Cardiac muscle cell (in vitro differentiated cells and primary cell): Measurements from ENCODE around the gene MTX1. TPM values are rescaled to one million over a fixed set of nuclear protein-coding genes. Genes with fewer than 3 reads are reported as not detected.
"Not testable (repeated sequence)": the region's sequence is repeated elsewhere in the genome, so short reads cannot be mapped to it uniquely, and the experiment has no call there.

Experiments
- DNase-seq, 2 donors: peaks; one replicate each; pipeline versions ENCODE4 v3.0.0 to v3.0.0-alpha.2; 2010 to 2017; ENCODE audit warnings: low read depth in 1 of 2, low spot score in 1 of 2
- H3K27ac ChIP-seq: fragments of 200-600 bp; sonication (generic); 2 replicates; pipeline ENCODE4 v1.5.1; 2016
- H3K27me3 ChIP-seq: fragments of 200-600 bp; sonication (generic); 2 replicates; pipeline ENCODE4 v1.6.0; 2016; ENCODE audit warnings: control low read depth
- H3K36me3 ChIP-seq: fragments of 200-600 bp; sonication (generic); 2 replicates; pipeline ENCODE4 v1.5.1; 2016; ENCODE audit warnings: control low read depth
- H3K4me1 ChIP-seq: fragments of 200-600 bp; sonication (generic); 2 replicates; pipeline ENCODE4 v1.8.1; 2017; ENCODE audit warnings: low read depth, mild to moderate bottlenecking, mixed run types
- H3K4me3 ChIP-seq: fragments of 200-600 bp; sonication (generic); 2 replicates; pipeline ENCODE4 v1.5.1; 2016; ENCODE audit warnings: mild to moderate bottlenecking
- H3K9me3 ChIP-seq: fragments of 200-600 bp; sonication (generic); 2 replicates; pipeline ENCODE4 v1.5.1; 2017; ENCODE audit warnings: low read depth, mild to moderate bottlenecking, control low read depth
- CTCF ChIP-seq: IDR thresholded peaks from 2 replicates; pipeline ENCODE4 v1.5.1; 2012; ENCODE audit warnings: low read depth, mild to moderate bottlenecking, low read length
- polyA plus RNA-seq: library from polyadenylated mRNA; unstranded; fragments of >200 nt; fragmentation: Nextera tagmentation; extraction: Ambion mirVana; gene quantifications from 2 replicates; pipeline ENCODE4 v1.2.1, GENCODE V29; 2016
- total RNA-seq: library from RNA; depleted of rRNA; stranded (reverse); fragments of >200 nt; gene quantifications from 2 replicates; pipeline ENCODE4 v1.2.3, GENCODE V29; 2016

MTX1 gene
- total and polyA plus RNA-seq, 2 experiments from 2014 or later: 24.7 to 31.9 TPM

- no peaks in the 10 kb centered on the region for H3K9me3 ChIP-seq
- no peaks in the 10 kb centered on the region for H3K27me3 ChIP-seq
- H3K27ac ChIP-seq: no peak overlapping the region
- no peak for DNase-seq
- H3K4me1 ChIP-seq: peaks cover 11% of the 10 kb centered on the region
- H3K4me3 ChIP-seq: no peak overlapping the region
- no peaks in the 10 kb centered on the region for H3K36me3 ChIP-seq
- no peak for TF ChIP-seq CTCF
Measured at GRCh38 chr1:155191904-155192303, 16.6 kb upstream of the MTX1 start.

GRCh38 chr1:155192346-155193274 is 15.9 kb upstream of the MTX1 start:
- peaks cover 11% of the 10 kb centered on the region for H3K4me1 ChIP-seq
- no peak for DNase-seq
- no peak overlapping the region for H3K27ac ChIP-seq
- no peaks in the 10 kb centered on the region for H3K36me3 ChIP-seq
- TF ChIP-seq CTCF: no peak
- peak overlapping the region; percentile 44 for H3K4me3 ChIP-seq
- no peaks in the 10 kb centered on the region for H3K9me3 ChIP-seq
- no peaks in the 10 kb centered on the region for H3K27me3 ChIP-seq

GRCh38 chr1:155193275-155193990 is 15.1 kb upstream of the MTX1 start:
- Histone ChIP-seq H3K4me3 (peak overlapping the region; percentile 44), H3K9me3 (no peaks in the 10 kb centered on the region), H3K36me3 (no peaks in the 10 kb centered on the region), H3K27me3 (no peaks in the 10 kb centered on the region), H3K4me1 (peaks cover 11% of the 10 kb centered on the region), H3K27ac (peak overlapping the region; percentile 61)
- DNase-seq: peak; percentile 92 to 96
- peak; percentile 99 for TF ChIP-seq CTCF

GRCh38 chr1:155193991-155194240 is 14.6 kb upstream of the MTX1 start:
- peak overlapping the region; percentile 61 for H3K27ac ChIP-seq
- peak overlapping the region; percentile 44 for H3K4me3 ChIP-seq
- H3K4me1 ChIP-seq: peaks cover 11% of the 10 kb centered on the region
- DNase-seq, H3K9me3 ChIP-seq, H3K36me3 ChIP-seq, H3K27me3 ChIP-seq: not testable (repeated sequence)

GRCh38 chr1:155195201-155196102 is 13.0 kb upstream of the MTX1 start:
- Histone ChIP-seq H3K36me3 (no peaks in the 10 kb centered on the region), H3K4me3 (peak overlapping the region; percentile 44), H3K27me3 (no peaks in the 10 kb centered on the region), H3K27ac (peak overlapping the region; percentile 53), H3K4me1 (peaks cover 11% of the 10 kb centered on the region), H3K9me3 (no peaks in the 10 kb centered on the region)
- no peak for TF ChIP-seq CTCF
- peak in 1 of 2 donors; percentile 11 for DNase-seq
